OCI-LY7 (cell line): ENCODE data around the gene SLC6A16.

Experiments used
- EZH2phosphoT487 ChIP-seq: fragments of 200-600 bp; sonication (generic); IDR thresholded peaks from 2 replicates; pipeline ENCODE4 v1.6.1; 2018; ENCODE audit warnings: low read depth, borderline replicate concordance, mild to moderate bottlenecking, mixed run types, antibody characterized with exemption, low read length, moderate library complexity, mixed read lengths
- TF ChIP-seq, protein P1 (sequence below): fragments of 200-600 bp; sonication (generic); conservative IDR thresholded peaks from 2 replicates; pipeline ENCODE4 v1.5.1; 2014; ENCODE audit warnings: mild to moderate bottlenecking, antibody characterized with exemption, low read length, moderate library complexity, mixed read lengths

DNA sequence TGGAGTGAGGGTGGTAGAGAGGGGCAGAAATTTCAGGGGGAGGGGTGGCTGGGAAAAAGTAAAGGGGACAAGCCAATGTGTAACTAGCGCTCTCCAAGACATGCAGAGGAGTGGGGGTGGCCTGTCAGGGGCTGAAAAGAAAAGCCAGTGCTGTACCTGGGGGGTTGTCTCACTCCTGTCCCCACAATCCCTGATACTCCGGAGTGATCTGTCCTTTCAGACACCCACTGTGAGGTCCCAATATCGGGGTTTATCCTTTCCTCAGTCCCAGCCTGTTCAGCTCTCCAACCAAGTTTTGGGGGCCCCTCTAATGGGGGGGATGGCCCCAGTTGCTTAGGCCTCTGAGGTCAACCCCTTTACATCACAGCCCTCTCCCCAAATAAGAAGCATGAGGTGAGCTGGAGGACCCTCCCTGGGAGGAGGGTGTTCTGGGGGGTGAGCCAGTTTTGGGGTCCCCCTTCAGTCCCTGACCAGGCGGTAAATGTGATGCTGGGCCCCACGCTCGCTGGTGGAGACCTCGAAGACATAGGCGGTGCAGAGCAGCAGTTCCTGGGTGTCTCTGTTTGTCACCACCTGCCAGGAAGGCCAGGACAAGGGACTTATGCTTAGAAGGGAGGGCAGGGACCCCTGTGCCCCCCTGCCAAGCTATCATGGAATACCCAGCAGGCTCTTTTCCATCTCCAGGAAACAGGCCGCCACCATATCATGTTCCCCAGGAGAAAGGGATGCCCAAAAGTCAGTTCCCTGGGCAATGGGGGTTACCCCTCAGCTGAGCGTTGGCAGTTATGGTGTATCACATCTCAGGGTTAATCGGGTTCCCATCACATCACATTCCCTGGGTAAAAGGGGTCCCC is 16.1 kb upstream of the SLC6A16 start:
- TF ChIP-seq, protein P1, sequence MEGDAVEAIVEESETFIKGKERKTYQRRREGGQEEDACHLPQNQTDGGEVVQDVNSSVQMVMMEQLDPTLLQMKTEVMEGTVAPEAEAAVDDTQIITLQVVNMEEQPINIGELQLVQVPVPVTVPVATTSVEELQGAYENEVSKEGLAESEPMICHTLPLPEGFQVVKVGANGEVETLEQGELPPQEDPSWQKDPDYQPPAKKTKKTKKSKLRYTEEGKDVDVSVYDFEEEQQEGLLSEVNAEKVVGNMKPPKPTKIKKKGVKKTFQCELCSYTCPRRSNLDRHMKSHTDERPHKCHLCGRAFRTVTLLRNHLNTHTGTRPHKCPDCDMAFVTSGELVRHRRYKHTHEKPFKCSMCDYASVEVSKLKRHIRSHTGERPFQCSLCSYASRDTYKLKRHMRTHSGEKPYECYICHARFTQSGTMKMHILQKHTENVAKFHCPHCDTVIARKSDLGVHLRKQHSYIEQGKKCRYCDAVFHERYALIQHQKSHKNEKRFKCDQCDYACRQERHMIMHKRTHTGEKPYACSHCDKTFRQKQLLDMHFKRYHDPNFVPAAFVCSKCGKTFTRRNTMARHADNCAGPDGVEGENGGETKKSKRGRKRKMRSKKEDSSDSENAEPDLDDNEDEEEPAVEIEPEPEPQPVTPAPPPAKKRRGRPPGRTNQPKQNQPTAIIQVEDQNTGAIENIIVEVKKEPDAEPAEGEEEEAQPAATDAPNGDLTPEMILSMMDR, result no peak
- no peak for TF ChIP-seq EZH2phosphoT487
